Stimulated activated CD8-positive, alpha-beta memory T cell treated with anti-CD3 and anti-CD28 coated beads, Interleukin-7, amount 100 ng/mL, for 1 hour (primary cell): ENCODE data around the gene IL19.

Experiments
- DNase-seq, 2 donors: peaks; one replicate each; pipeline ENCODE4 v3.0.0-alpha.2; 2020; ENCODE audit warnings: low read depth in 2 of 2

The IL19 gene

GRCh38 chr1:206800411-206800810 lies 29.8 kb downstream of the IL19 start:
- no peak for DNase-seq

- no peak for DNase-seq
These were observed 30.3 kb downstream of the IL19 start for GRCh38 chr1:206800891-206801290.

GRCh38 chr1:206801467-206801866 lies 30.9 kb downstream of the IL19 start:
- DNase-seq = no peak

- no peak for DNase-seq
These were observed 31.8 kb downstream of the IL19 start for GRCh38 chr1:206802401-206802800.

GRCh38 chr1:206803221-206803730 lies 32.7 kb downstream of the IL19 start:
- peak; percentile 34 to 36 for DNase-seq

GRCh38 chr1:206804156-206804737 lies 33.7 kb downstream of the IL19 start:
- DNase-seq = no peak

- DNase-seq = no peak
These were observed 34.8 kb downstream of the IL19 start for GRCh38 chr1:206805357-206805756.

GRCh38 chr1:206808615-206809014 lies 38.0 kb downstream of the IL19 start:
- DNase-seq = no peak

- no peak for DNase-seq
These were observed 39.0 kb downstream of the IL19 start for GRCh38 chr1:206809504-206810084.

GRCh38 chr1:206812471-206812870 lies 41.9 kb downstream of the IL19 start:
- DNase-seq = no peak

GRCh38 chr1:206814716-206815341 lies 44.3 kb downstream of the IL19 start:
- DNase-seq = no peak

- no peak for DNase-seq
These were observed 46.1 kb downstream of the IL19 start for GRCh38 chr1:206816390-206817287.

- no peak for DNase-seq
These were observed 50.9 kb downstream of the IL19 start for GRCh38 chr1:206821493-206821892.

GRCh38 chr1:206823727-206824126 lies 53.2 kb downstream of the IL19 start:
- DNase-seq = no peak

GRCh38 chr1:206824331-206824730 lies 53.8 kb downstream of the IL19 start:
- DNase-seq = no peak

- DNase-seq = no peak
These were observed 55.8 kb downstream of the IL19 start for GRCh38 chr1:206826394-206826793.

- DNase-seq = no peak
These were observed 57.5 kb downstream of the IL19 start for GRCh38 chr1:206828061-206828460.

GRCh38 chr1:206828765-206829164 lies 58.2 kb downstream of the IL19 start:
- no peak for DNase-seq

GRCh38 chr1:206829282-206829681 lies 58.7 kb downstream of the IL19 start:
- no peak for DNase-seq

- no peak for DNase-seq
These were observed 59.3 kb downstream of the IL19 start for GRCh38 chr1:206829875-206830274.

- DNase-seq = no peak
These were observed 61.1 kb downstream of the IL19 start for GRCh38 chr1:206831650-206832049.

- DNase-seq = no peak
These were observed 61.8 kb downstream of the IL19 start for GRCh38 chr1:206832352-206832880.
